Measurements from ENCODE around the gene MRPL49. TPM values are rescaled to one million over a fixed set of nuclear protein-coding genes. Genes with fewer than 3 reads are reported as not detected.

Gene MRPL49
- total and polyA plus RNA-seq, 2 experiments from 2014 or later: 27.7 to 61.9 TPM

DNA sequence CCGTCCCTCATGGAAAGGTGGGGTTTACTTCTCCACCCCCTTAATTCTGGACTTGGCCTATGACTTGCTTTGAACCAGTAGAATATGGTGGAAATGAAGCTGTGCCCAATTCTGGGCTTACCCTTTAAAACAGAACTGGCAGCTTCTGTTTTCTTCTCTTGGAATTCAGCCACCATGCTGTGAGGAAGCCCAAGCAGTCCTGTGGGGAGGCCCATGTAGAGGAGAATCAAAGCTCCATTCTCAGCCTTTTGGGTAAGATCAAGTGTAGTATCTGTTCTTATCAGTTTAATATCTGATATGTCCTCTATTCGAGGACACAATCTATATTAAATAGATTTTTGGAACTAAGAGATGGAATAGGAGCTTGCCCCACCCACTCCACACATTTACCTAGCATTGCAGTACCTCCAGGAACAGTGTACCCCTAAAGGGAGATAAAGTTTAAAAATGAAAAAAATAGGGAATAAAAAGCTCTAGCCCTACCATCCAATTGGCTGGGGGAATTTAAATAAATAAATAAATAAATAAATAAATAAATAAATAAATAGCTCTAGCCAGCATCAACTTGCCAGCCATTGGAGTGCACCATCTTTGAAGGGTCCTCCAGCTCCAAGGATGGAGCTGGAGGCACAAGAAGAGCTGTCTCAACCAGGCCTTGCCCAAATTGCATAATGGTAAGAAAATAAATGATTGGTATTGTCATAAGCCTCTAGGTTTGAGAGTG, 25.4 kb downstream of the MRPL49 start (continued):
- TF ChIP-seq, protein P1, sequence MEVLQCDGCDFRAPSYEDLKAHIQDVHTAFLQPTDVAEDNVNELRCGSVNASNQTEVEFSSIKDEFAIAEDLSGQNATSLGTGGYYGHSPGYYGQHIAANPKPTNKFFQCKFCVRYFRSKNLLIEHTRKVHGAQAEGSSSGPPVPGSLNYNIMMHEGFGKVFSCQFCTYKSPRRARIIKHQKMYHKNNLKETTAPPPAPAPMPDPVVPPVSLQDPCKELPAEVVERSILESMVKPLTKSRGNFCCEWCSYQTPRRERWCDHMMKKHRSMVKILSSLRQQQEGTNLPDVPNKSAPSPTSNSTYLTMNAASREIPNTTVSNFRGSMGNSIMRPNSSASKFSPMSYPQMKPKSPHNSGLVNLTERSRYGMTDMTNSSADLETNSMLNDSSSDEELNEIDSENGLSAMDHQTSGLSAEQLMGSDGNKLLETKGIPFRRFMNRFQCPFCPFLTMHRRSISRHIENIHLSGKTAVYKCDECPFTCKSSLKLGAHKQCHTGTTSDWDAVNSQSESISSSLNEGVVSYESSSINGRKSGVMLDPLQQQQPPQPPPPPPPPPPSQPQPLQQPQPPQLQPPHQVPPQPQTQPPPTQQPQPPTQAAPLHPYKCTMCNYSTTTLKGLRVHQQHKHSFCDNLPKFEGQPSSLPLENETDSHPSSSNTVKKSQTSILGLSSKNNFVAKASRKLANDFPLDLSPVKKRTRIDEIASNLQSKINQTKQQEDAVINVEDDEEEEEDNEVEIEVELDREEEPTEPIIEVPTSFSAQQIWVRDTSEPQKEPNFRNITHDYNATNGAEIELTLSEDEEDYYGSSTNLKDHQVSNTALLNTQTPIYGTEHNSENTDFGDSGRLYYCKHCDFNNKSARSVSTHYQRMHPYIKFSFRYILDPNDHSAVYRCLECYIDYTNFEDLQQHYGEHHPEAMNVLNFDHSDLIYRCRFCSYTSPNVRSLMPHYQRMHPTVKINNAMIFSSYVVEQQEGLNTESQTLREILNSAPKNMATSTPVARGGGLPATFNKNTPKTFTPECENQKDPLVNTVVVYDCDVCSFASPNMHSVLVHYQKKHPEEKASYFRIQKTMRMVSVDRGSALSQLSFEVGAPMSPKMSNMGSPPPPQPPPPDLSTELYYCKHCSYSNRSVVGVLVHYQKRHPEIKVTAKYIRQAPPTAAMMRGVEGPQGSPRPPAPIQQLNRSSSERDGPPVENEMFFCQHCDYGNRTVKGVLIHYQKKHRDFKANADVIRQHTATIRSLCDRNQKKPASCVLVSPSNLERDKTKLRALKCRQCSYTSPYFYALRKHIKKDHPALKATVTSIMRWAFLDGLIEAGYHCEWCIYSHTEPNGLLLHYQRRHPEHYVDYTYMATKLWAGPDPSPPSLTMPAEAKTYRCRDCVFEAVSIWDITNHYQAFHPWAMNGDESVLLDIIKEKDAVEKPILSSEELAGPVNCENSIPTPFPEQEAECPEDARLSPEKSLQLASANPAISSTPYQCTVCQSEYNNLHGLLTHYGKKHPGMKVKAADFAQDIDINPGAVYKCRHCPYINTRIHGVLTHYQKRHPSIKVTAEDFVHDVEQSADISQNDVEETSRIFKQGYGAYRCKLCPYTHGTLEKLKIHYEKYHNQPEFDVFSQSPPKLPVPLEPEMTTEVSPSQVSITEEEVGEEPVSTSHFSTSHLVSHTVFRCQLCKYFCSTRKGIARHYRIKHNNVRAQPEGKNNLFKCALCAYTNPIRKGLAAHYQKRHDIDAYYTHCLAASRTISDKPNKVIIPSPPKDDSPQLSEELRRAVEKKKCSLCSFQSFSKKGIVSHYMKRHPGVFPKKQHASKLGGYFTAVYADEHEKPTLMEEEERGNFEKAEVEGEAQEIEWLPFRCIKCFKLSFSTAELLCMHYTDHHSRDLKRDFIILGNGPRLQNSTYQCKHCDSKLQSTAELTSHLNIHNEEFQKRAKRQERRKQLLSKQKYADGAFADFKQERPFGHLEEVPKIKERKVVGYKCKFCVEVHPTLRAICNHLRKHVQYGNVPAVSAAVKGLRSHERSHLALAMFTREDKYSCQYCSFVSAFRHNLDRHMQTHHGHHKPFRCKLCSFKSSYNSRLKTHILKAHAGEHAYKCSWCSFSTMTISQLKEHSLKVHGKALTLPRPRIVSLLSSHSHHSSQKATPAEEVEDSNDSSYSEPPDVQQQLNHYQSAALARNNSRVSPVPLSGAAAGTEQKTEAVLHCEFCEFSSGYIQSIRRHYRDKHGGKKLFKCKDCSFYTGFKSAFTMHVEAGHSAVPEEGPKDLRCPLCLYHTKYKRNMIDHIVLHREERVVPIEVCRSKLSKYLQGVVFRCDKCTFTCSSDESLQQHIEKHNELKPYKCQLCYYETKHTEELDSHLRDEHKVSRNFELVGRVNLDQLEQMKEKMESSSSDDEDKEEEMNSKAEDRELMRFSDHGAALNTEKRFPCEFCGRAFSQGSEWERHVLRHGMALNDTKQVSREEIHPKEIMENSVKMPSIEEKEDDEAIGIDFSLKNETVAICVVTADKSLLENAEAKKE (CRISPR knock-in tag; IDR thresholded peaks at IDR 0.05): no peak
- TF ChIP-seq ZNF331 (CRISPR knock-in tag; IDR thresholded peaks at IDR 0.05; ENCODE audit: low read depth) (no peak), EZH2 (IDR thresholded peaks at IDR 0.05; ENCODE audit: low read depth, unreplicated experiment) (no peak), STAT1 (IDR thresholded peaks at IDR 0.05; ENCODE audit: unreplicated experiment) (no peak), CREB1 (CRISPR knock-in tag; IDR thresholded peaks at IDR 0.05; ENCODE audit: low read depth) (no peak), ZNF114 (CRISPR knock-in tag; IDR thresholded peaks at IDR 0.05) (no peak), JUNB (IDR thresholded peaks at IDR 0.05; ENCODE audit: unreplicated experiment) (no peak)

DNA sequence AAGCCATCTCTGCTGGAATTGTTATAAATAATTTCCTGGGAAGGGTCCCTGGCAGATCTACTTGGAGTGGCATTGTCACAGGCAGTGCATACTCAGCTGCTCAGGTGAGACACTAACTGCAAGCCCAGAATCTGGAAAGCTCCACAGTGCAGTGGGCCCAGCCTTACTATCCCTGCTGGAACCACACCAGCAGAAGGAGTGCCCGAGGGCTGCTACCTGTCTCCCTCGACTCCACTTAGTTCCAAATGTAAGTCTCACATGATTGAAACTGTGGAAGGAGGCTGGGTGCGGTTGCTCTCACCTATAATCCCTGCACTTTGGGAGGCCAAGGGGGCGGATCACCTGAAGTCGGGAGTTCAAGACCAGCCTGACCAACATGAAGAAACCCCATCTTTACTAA, 26.5 kb downstream of the MRPL49 start:
- H3K9me2 ChIP-seq (ENCODE audit: insufficient read depth): no peaks in the 10 kb centered on the region
- TF ChIP-seq, protein P2, sequence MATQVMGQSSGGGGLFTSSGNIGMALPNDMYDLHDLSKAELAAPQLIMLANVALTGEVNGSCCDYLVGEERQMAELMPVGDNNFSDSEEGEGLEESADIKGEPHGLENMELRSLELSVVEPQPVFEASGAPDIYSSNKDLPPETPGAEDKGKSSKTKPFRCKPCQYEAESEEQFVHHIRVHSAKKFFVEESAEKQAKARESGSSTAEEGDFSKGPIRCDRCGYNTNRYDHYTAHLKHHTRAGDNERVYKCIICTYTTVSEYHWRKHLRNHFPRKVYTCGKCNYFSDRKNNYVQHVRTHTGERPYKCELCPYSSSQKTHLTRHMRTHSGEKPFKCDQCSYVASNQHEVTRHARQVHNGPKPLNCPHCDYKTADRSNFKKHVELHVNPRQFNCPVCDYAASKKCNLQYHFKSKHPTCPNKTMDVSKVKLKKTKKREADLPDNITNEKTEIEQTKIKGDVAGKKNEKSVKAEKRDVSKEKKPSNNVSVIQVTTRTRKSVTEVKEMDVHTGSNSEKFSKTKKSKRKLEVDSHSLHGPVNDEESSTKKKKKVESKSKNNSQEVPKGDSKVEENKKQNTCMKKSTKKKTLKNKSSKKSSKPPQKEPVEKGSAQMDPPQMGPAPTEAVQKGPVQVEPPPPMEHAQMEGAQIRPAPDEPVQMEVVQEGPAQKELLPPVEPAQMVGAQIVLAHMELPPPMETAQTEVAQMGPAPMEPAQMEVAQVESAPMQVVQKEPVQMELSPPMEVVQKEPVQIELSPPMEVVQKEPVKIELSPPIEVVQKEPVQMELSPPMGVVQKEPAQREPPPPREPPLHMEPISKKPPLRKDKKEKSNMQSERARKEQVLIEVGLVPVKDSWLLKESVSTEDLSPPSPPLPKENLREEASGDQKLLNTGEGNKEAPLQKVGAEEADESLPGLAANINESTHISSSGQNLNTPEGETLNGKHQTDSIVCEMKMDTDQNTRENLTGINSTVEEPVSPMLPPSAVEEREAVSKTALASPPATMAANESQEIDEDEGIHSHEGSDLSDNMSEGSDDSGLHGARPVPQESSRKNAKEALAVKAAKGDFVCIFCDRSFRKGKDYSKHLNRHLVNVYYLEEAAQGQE (IDR thresholded peaks at IDR 0.05; ENCODE audit: unreplicated experiment): no peak
- TF ChIP-seq ZNF114 (CRISPR knock-in tag; IDR thresholded peaks at IDR 0.05): no peak
- TF ChIP-seq STAT1 (IDR thresholded peaks at IDR 0.05; ENCODE audit: unreplicated experiment): no peak
- no peak for TF ChIP-seq POLR2AphosphoS5 (IDR thresholded peaks at IDR 0.05; ENCODE audit: low read depth)
- no peak for TF ChIP-seq CREB1 (CRISPR knock-in tag; IDR thresholded peaks at IDR 0.05; ENCODE audit: low read depth)

More for the DNA sequence above, 26.5 kb downstream of the MRPL49 start:
- Mint-ChIP-seq H3K27me3 (ENCODE audit: insufficient read depth, low read depth, poor library complexity) (peaks cover 19% of the 10 kb centered on the region), H3K36me3 (ENCODE audit: low read depth) (no peaks in the 10 kb centered on the region; the same call in 2 of the 3 replicates), H3K4me1 (peaks cover 5% of the 10 kb centered on the region; the same call in 1 of the 3 replicates), H3K4me3 (no peak overlapping the region), H3K9me3 (peaks cover 9% of the 10 kb centered on the region; the same call in 1 of the 3 replicates), H3K27ac (no peak overlapping the region)
- no peak for ATAC-seq
- H3K4me1 ChIP-seq (ENCODE audit: insufficient read depth): no peaks in the 10 kb centered on the region
- no peaks in the 10 kb centered on the region for H3F3A ChIP-seq (replicated peaks; ENCODE audit: low read depth)
- no peak overlapping the region for H3K4me3 ChIP-seq
- no peaks in the 10 kb centered on the region for H3K36me3 ChIP-seq (ENCODE audit: insufficient read depth)
- H3K27me3 ChIP-seq (ENCODE audit: insufficient read depth): no peaks in the 10 kb centered on the region
- no peaks in the 10 kb centered on the region for H3K79me2 ChIP-seq (replicated peaks; ENCODE audit: insufficient read depth)
- H4K20me1 ChIP-seq (replicated peaks; ENCODE audit: insufficient read depth): no peaks in the 10 kb centered on the region
- H2AFZ ChIP-seq: no peak overlapping the region; the same call in 1 of the 2 replicates
- H3K27ac ChIP-seq (ENCODE audit: low read depth): no peak overlapping the region
- DNase-seq (ENCODE audit: low spot score): no peak
- no peak overlapping the region for H3K4me2 ChIP-seq
